Measurements from ENCODE around the gene GGNBP2.
"Not testable (repeated sequence)": the region's sequence is repeated elsewhere in the genome, so short reads cannot be mapped to it uniquely, and the experiment has no call there.

The GGNBP2 gene
- 108 to 184 (median 134) reads per million in 4 experiments for total RNA-seq

GRCh38 chr17:36544307-36545076, at the start of gene GGNBP2:
GGNBP2 (plus strand) TSS chr17:36544919; CDS start chr17:36545725, 806 bp downstream.
- peak; percentile 90 for DNase-seq

GRCh38 chr17:36495076-36495578, 49.6 kb upstream of the GGNBP2 start:
- no peak for DNase-seq

GRCh38 chr17:36496018-36496789, 48.5 kb upstream of the GGNBP2 start:
- DNase-seq = no peak

- no peak for DNase-seq
Observed at GRCh38 chr17:36498155-36498554, 46.6 kb upstream of the GGNBP2 start.

- no peak for DNase-seq
Observed at GRCh38 chr17:36498560-36499300, 46.0 kb upstream of the GGNBP2 start.

- DNase-seq = no peak
Observed at GRCh38 chr17:36500745-36501225, 43.9 kb upstream of the GGNBP2 start.

GRCh38 chr17:36501351-36501750, 43.4 kb upstream of the GGNBP2 start:
- no peak for DNase-seq

- no peak for DNase-seq
Observed at GRCh38 chr17:36501963-36502362, 42.8 kb upstream of the GGNBP2 start.

GRCh38 chr17:36503456-36504155, 41.1 kb upstream of the GGNBP2 start:
- DNase-seq = no peak

GRCh38 chr17:36504156-36504545, 40.6 kb upstream of the GGNBP2 start:
- no peak for DNase-seq

GRCh38 chr17:36505171-36505570, 39.5 kb upstream of the GGNBP2 start:
- DNase-seq = no peak

GRCh38 chr17:36506249-36506826, 38.4 kb upstream of the GGNBP2 start:
- no peak for DNase-seq

GRCh38 chr17:36506831-36507230, 37.9 kb upstream of the GGNBP2 start:
- DNase-seq = no peak

- DNase-seq = no peak
Observed at GRCh38 chr17:36507266-36507665, 37.5 kb upstream of the GGNBP2 start.

GRCh38 chr17:36508439-36508838, 36.3 kb upstream of the GGNBP2 start:
- DNase-seq = not testable (repeated sequence)

GRCh38 chr17:36509272-36509985, 35.3 kb upstream of the GGNBP2 start:
- DNase-seq = no peak

- no peak for DNase-seq
Observed at GRCh38 chr17:36510636-36511035, 34.1 kb upstream of the GGNBP2 start.

GRCh38 chr17:36511216-36511615, 33.5 kb upstream of the GGNBP2 start:
- DNase-seq = no peak

- DNase-seq = no peak
Observed at GRCh38 chr17:36512641-36513040, 32.1 kb upstream of the GGNBP2 start.

GRCh38 chr17:36514856-36515255, 29.9 kb upstream of the GGNBP2 start:
- DNase-seq = no peak

- no peak for DNase-seq
Observed at GRCh38 chr17:36515837-36516236, 28.9 kb upstream of the GGNBP2 start.

Data from effector CD8-positive, alpha-beta T cell (primary cell).